ENCODE measurements around the gene LY6G6D.

DNA sequence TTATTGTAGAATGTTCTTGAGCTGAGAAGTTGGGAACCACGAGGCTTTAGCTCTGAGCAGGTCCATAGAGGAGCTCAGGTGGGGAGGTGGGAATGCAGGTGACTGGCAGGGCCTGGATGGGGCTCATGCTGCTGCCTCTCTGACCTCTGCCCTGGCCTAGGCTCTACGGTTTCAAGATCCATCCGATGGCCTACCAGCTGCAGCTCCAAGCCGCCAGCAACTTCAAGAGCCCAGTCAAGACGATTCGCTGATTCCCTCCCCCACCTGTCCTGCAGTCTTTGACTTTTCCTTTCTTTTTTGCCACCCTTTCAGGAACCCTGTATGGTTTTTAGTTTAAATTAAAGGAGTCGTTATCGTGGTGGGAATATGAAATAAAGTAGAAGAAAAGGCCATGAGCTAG is 45.5 kb upstream of the LY6G6D start, which contains the start of gene LY6G5B:
- no peak for TF ChIP-seq POLR2A (IDR thresholded peaks at IDR 0.05)
- TF ChIP-seq, protein P1, sequence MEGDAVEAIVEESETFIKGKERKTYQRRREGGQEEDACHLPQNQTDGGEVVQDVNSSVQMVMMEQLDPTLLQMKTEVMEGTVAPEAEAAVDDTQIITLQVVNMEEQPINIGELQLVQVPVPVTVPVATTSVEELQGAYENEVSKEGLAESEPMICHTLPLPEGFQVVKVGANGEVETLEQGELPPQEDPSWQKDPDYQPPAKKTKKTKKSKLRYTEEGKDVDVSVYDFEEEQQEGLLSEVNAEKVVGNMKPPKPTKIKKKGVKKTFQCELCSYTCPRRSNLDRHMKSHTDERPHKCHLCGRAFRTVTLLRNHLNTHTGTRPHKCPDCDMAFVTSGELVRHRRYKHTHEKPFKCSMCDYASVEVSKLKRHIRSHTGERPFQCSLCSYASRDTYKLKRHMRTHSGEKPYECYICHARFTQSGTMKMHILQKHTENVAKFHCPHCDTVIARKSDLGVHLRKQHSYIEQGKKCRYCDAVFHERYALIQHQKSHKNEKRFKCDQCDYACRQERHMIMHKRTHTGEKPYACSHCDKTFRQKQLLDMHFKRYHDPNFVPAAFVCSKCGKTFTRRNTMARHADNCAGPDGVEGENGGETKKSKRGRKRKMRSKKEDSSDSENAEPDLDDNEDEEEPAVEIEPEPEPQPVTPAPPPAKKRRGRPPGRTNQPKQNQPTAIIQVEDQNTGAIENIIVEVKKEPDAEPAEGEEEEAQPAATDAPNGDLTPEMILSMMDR (IDR thresholded peaks at IDR 0.05): no peak
- no peak for TF ChIP-seq EP300 (IDR thresholded peaks at IDR 0.05; ENCODE audit: low read depth)
- no peak for TF ChIP-seq POLR2AphosphoS5 (IDR thresholded peaks at IDR 0.05)

Data from transverse colon (tissue), 4 donors.